HG02588 (cell line): ENCODE data around the gene PANX3.
"Not testable (repeated sequence)": the region's sequence is repeated elsewhere in the genome, so short reads cannot be mapped to it uniquely, and the experiment has no call there.

Experiments used
- ATAC-seq: cut with Tn5 transposase; IDR thresholded peaks from one replicate; pipeline ENCODE4 v1.9.1; 2021; ENCODE audit warnings: mild to moderate bottlenecking, moderate library complexity; ENCODE audit not compliant: unreplicated experiment

PANX3 gene, protein sequence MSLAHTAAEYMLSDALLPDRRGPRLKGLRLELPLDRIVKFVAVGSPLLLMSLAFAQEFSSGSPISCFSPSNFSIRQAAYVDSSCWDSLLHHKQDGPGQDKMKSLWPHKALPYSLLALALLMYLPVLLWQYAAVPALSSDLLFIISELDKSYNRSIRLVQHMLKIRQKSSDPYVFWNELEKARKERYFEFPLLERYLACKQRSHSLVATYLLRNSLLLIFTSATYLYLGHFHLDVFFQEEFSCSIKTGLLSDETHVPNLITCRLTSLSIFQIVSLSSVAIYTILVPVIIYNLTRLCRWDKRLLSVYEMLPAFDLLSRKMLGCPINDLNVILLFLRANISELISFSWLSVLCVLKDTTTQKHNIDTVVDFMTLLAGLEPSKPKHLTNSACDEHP

DNA sequence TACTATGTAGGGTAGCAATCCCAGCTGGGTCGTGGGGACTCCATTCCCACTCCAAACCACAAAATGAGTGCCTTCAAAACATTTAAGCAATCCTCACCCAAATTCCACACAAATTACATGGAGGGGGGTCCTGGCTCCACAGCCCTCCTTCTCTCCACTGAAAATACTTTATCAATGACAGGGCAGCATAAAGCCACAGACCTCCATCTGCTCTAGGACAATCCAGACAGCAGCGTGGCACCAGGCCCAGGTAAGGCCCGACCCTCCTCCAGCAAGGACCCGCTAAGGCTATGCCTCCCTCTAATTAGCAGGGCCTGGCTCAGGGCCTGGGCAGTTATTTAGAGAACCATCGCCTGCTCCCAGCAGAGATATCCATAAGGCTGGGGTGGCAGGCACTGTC is at the start of gene PANX3:
PANX3 (plus strand) TSS at position 365 of the 400 bp plus-strand sequence. CDS start 129 bp downstream, outside the sequence.
- no peak for ATAC-seq

DNA sequence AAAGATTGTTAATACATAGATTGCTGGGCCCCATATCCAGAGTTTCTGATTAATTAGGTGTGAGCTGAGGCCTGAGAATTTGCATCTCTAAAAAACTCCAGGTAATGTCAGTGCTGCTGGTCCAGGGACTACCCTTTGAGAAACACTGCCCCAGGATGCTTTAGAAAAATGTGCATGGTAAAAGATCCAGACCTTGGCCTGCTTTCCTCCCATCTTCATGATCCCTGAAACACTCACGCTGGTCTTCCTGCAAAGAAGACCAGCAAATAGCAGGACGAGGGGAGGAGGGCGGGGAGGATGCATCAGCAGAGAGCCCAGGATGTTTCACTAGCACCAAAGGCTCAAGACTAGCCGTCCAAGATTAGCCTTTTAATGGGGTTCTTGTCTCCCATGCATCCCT is 41.5 kb upstream of the PANX3 start, which contains the start of gene OR8A1:
OR8A1 (plus strand) TSS at position 301 of the 400 bp plus-strand sequence. CDS start 123 bp downstream, outside the sequence.
- no peak for ATAC-seq

DNA sequence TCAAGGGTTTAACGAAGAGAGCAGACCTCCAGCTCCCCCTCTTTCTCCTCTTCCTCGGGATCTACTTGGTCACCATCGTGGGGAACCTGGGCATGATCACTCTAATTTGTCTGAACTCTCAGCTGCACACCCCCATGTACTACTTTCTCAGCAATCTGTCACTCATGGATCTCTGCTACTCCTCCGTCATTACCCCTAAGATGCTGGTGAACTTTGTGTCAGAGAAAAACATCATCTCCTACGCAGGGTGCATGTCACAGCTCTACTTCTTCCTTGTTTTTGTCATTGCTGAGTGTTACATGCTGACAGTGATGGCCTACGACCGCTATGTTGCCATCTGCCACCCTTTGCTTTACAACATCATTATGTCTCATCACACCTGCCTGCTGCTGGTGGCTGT is 41.1 kb upstream of the PANX3 start:
- no peak for ATAC-seq

DNA sequence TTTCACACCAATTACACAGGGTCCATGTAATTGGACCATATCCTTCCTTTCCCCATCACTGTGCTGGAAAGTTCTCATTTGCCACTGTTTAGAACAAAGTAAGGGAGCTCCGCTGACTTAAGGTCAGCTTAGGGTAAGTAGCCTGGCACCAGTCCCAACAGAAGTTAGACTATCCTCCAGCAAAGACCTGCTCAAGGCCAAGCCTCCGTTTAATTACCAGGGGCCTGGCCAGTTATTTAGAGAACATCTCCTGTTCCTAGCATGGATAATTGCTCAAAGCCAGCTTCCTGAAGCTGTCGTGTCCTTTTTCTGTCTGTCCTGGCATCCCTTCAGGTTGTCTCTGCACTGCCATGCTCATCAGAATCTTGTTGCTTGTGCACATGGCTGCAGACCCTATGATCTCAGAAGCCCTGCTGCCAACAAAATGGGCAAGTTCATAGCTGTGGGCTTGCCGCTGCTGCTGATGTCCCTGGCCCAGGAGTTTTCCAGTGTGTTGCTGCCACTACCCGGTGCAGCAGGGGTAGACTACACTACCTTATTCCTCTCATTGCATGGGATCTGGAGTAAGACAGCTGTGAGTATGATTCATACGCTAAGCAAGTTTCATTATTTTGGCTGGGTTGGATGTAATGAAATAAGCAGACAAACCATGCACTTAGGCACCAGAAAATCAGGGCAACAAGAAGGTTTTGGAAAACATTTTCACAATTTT is 33.4 kb upstream of the PANX3 start:
- ATAC-seq, result no peak

DNA sequence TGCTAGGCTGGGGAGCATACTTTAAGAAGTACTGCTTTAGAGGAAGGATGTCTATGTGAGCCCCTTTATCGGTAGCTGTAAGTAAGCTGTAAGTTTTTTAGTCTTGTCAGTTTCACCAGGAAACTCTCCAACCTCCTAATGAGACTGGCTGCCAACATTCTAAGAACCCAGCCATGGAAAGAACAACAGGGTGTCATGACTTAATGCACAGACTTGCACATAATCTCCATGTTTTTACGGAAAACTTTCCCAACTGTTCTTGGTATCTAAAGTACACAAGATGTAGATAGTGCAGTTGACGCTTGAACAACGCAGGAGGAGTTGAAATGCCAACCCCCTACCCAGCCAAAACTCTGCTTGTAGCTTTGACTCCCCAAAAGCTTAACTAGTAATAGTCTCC is 32.5 kb upstream of the PANX3 start:
- no peak for ATAC-seq

DNA sequence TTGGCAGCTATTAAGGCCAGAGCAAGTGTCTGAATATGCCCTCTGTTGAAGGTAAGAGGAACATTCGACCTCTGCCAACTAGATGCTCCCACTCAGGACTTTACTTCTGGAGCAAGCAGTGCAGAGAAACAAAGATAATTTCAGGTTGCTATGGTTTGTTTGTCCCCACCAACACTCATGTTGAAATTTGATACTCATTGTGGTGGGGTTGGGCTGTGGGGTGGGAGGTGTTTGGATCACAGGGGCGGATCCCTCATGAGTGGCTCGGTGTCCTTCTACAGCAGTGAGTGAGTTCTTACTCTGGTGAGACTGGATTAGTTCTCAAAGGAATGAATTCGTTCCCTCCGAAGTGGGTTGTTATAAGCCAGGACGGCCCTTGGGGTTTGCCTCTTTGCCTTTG is 29.4 kb upstream of the PANX3 start:
- ATAC-seq, result no peak

DNA sequence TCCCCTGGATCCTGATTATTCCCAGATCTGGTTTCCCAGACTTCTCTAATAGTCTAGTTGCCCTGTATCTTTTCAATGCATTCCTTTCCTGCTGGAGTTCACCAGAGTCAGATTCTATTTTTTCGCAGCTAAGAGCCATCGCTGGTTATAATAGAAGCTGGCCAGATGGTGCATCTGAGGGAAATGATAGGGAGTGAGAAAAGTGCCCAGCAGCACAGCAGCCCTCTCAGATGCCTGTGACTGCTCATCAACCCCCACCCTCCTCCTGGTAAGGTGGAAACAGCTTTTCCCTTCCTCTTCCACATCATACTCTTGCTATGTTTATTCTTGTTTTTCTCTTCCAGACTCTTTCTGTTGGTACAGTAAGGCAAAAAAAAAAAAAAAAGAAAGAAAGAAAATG is 28.7 kb upstream of the PANX3 start:
- no peak for ATAC-seq

DNA sequence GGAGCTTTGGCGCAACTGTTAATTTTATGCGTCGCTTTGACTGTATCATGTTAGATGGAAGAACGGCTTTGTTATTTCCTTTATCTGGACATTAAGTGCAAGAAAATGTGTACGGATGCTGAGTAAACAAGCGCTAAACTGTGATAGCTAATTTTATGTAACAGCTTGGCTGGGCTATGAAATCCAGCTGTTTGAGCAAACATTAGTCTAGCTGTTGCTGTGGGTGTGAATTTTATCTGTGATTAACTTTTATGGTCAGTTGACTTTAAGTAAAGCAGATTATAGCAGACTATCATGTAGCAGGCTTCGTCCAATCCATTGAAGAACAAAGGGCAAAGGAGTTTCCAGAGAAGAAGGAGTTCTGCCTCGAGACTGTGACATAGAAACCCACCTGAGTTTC is 27.4 kb upstream of the PANX3 start:
- no peak for ATAC-seq

DNA sequence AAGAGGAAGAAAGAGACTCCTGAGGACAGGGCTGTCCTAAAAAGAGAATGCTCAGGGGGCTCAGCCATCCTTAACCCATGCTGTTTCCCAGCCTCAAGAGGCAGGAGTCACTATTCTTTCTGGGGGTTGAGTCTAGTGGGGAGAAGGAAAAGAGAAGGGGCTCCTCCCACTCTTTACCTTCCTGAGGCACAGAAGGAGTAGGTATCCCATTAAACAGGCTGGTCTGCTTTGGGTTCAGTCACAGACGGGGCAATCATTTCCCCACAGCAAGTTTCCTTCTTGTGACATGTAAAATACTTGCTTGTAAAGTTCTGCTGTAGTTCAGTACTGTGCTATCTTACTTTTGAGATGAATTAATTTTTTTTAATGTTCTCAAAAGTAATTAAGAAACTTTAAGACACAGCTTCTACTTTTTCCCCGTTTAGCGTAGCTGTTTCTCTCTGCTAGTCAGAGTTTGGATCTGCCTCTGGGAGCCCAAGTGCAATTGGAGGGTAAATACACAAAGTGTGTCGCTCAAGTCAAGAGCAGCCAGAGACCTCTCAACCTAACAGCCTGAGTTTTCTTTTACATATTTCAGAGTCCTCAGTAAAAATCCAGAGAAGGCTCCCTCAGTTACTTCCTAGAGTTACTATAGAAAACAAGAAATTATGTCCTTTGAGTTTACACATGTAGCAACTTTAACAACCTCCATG is 26.4 kb upstream of the PANX3 start:
- no peak for ATAC-seq

DNA sequence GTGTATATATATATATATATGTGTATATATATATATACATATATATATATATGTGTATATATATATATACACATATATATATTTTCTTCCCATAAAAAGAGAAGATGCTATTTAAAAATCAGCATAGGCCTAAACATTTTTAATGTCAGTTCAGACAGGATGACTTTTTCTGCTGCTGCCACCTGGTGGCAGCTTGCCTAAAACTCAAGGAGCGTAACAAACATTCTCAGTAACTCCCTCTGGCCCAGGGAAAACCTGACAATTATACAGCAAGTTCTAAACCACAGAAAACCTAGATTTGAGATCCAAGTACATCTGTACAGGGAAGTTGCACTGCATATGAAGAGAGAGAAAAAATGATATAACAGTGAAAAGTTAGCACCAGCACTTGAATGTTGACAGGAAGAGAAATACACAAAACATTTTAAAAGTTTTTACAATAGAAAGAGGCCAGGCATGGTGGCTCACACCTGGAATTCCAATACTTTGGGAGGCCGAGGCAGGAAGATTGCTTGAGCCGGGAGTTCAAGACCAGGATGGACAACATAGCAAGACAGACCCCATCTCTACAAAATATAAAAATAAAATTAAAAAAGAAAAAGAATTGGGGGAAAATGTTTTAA is 24.9 kb upstream of the PANX3 start:
- ATAC-seq, result no peak

DNA sequence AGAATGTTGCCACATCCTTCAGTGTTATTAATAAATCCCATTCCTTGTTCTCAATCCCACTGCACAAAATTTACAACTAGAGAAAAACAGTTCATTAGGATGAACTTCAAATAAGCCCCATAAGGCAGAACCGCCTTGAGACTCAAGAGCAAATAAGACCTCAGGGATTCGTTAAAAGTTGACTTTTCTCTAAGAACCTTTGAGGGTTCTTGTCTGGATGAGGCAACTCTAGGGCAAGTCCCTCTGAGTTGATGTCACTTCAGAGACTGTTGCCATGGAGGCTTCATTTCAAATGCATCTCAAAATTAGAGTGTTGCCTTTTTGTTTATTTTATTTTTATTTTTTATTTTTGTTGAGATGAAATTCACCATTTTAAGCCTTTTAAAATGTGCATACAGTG is 19.8 kb upstream of the PANX3 start:
- ATAC-seq, result no peak

DNA sequence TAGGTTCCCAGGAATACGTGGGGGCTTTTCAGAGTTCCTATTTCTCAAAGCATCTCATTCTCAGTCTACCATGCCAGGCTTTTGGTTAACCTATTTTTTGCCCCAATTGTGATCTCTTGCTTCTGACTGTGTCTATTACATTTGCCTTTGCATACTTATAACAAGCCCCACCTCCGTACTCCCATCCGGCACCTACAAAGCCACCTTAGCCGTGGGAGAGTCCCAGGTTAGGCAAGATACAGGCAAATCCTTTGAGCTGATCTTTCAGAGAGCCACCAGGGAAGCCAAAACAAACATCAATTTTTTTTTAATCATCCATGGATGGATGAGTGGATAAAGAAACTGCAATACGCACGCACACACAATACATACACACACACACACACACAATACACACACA is 18.6 kb upstream of the PANX3 start:
- no peak for ATAC-seq

DNA sequence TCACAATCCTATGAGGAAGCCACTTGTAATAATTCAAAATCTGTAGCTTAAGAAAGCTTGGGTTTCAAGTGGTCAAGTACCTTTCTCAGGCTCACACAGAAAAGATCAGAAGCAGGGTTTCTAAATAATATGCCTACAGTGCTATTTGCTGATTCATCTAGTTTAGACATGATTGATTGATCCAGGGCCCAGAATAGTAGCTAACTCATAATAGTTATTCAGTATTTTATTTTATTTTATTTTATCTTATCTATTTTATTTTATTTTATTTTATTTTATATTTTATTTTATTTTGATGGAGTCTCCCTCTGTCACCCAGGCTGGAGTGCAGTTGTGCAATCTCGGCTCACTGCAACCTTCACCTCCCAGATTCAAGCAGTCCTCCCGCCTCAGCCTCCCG is 15.9 kb upstream of the PANX3 start:
- ATAC-seq, result no peak

DNA sequence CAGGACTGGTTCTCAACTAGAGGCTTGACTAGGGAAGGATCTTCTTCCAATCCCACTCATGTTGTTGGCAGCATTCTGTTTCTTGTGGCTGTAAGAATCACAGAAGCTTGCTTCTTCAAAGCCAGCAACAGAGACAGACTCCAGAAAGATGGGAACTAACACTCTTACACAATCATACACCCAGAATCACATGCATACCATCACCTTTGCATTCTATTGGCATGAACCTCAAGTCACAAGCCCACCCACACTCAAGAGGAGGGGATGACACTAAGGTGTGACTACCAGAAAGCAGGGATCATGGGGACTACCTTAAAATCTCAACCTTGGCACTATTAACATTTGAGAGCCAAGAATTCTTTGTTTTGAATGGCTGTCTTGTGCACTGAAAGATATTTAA is 13.6 kb upstream of the PANX3 start:
- ATAC-seq, result no peak

DNA sequence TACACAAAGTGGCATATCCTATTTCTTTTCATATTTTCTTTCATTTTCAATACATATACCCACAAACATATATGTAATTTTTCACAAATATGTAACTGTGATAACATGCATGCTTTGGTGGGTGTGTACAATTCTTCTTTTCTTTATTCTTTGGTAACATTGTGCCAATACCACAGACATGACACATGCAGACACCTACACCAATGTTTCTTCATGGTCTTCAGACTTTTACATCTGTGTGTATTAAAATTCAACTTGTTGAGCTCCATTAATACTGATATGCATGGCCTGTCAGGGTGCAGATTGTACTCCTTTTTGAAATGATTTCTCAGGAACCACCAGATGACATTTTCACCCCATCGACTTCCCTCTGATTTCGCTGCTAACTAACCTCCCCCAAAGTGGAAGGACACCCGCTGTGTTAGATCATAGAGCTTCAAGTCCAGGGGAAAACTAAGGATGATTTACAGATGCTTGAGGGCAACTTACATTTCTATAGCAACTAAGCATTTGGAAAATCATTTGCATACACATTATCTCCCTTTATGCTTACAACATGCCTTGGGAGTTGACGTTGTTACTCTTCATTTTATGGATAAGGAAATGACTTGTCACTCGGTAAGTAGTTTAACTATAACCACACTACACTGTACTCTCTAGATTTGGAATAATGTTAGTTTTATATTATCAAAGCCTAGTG is 10.5 kb upstream of the PANX3 start:
- no peak for ATAC-seq

DNA sequence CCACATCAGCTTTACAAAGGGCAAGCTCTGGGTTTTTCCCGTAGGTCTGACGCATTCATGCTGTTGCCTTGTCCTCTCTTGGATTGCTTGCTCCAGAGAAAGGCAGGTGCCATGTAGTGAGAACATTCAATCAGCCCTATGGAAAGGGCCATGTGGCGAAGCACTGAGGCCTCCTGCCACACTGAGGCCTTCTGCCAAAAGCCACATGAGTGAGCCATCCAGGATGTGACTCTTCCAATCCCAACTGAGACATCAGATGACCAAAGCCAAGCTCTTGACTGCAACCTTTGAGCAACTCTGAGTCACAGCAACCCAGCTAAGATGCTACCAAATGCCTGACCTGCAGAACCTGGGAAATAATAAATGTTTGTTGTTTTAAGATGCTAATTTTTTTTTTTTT is 9.0 kb upstream of the PANX3 start:
- ATAC-seq, result no peak

DNA sequence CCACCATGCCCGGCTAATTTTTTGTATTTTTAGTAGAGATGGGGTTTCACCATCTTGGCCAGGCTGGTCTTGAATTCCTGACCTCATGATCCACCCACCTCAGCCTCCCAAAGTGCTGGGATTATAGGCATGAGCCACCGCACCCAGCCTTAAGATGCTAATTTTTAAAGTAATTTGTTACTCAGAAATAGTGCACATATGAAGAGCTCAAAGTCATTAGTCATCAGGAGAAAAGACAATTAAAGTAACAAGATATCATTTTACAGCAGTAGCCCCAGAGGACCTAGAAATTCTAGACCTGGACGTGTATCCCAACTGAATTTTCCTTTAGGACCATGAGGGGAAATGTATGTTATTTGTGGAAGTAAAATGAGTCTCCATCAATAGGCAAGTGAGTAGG is 8.5 kb upstream of the PANX3 start:
- ATAC-seq, result not testable (repeated sequence)

DNA sequence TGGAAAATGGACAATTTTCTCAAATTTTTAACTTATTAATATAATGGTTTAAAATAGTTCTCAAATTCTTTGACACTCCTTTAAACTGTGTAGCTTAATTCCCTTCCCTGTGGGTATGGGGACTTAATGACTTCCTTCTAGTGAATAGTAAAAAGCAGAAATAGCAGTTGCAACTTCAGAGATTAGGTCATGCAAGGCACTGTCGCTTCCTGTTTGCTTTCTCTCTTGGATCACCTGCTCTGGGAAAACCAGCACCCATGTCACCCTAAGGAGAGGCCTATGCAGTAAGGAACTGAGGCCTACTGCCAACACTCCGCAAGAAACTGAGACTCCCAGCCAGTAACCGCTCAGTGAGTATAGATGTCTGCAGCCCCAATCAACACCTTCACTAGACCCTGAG is 5.5 kb upstream of the PANX3 start:
- ATAC-seq, result no peak

DNA sequence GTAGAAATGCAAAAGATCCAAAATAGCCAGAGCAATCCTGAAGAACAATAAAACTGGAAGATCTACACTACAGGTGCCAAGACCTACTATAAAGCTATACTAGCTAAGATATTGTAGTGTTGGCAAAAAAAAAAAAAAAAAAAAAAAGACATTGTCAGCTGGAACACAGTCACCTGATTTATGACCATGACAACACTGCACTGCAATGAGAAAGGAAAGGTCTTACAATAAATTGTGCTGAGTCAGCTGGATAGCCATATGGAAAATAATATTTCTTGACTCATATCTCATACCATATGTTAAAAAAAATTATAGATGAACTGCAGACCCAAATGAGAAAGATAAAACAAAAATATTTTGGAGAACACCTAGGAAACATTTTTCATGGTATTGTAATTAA is 3.1 kb upstream of the PANX3 start:
- ATAC-seq, result no peak

DNA sequence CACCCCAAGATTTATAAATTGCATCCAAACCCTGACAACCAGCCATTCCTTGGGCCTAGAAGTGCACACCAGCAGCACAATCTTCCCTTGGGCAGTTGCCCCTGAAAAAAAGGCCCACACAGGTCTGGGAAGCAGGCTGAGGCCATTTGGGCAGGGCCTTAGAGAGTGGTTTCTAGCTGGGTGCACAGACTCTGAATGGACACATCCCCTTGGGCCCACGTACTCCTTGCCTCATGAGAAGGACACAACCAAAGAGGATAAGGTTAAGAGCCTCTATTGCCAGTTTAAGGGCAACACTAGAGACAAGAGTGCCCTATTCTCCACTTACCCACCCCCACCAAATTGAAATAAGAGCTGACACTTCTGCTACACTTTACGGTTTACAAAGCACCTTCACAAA is 933 bp upstream of the PANX3 start:
- ATAC-seq, result no peak

DNA sequence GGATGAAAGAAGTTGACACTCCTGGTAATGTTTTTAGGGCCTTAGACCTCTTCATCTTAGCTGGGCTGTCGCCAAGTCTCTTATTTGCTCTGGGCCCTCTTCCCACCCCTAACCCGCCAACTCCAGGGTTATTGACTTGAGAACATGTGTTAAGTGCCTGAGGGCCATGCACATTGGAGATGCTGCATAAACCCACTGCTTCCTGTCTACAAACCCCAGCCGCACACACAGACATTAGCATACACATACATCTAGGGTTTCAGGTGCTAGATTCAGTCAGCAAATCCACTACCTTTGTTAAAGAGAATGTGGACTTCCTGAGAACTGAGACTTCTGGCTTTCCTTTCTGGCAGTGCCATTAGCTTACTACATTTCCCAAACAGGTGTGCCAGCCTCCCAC is 817 bp downstream of the PANX3 start:
- ATAC-seq, result no peak
